Retinal pigment epithelial cell (primary cell): ENCODE results near the gene CEP83.

Experiments used
- DNase-seq: peaks from one replicate; pipeline ENCODE4 v3.0.0-alpha.2; 2010; ENCODE audit warnings: low read depth
- H3K4me3 ChIP-seq: 2 replicates; pipeline ENCODE4 v1.5.1; 2011; ENCODE audit warnings: mild to moderate bottlenecking, low read length, control low read depth, moderate library complexity
- TF ChIP-seq, protein P1 (sequence below): conservative IDR thresholded peaks from 2 replicates; pipeline ENCODE4 v1.5.1; 2011; ENCODE audit warnings: low read depth, low read length, control low read depth, inconsistent platforms

CEP83 gene, protein sequence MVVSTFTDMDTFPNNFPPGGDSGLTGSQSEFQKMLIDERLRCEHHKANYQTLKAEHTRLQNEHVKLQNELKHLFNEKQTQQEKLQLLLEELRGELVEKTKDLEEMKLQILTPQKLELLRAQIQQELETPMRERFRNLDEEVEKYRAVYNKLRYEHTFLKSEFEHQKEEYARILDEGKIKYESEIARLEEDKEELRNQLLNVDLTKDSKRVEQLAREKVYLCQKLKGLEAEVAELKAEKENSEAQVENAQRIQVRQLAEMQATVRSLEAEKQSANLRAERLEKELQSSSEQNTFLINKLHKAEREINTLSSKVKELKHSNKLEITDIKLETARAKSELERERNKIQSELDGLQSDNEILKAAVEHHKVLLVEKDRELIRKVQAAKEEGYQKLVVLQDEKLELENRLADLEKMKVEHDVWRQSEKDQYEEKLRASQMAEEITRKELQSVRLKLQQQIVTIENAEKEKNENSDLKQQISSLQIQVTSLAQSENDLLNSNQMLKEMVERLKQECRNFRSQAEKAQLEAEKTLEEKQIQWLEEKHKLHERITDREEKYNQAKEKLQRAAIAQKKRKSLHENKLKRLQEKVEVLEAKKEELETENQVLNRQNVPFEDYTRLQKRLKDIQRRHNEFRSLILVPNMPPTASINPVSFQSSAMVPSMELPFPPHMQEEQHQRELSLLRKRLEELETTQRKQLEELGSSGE

DNA sequence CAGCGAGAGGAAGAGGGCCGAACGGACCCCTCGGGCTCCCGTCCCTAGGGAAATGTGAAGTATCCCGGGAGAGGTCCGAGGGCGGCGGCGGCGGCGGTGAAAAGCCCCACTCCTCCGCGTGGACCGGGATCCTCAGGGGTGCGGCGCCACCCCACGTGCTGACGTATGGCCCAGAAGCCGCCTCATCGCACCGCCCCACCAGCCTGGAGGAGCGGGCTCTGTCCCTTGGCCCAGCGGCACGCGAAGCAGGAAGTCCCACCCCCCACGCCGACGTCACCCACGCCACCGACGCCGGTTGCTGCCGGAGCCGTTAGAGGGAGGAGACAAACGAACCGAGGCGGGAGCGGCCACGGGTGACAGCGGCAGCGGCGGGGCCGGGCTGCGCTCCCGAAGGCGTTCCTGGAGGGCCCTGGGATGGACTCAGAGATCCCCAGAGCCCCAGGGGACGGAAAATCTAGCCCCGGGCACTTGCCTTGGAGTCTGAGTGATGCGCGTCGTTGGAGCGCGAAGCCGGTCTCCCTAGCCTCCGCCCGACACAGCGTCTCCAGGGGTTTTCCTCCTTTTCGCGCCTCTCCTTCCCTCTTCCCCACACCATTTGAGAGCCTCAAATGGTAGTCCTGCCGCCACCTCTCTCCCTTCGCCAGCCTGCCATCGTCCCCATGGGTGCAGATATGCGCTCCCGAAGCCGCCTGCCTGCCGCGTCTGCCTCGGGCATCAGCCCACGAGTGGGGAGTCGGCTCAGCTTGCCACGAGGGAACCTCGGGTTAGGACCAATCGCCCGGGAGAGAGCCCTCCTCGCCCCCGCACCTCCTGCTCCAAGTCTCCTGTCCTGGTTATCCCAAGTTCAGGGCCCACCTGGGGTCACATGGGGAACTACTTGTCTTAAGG is at the start of gene CEP83:
CEP83 (minus strand) TSS at position 140 of the 888 bp plus-strand sequence. CDS start 47,377 bp downstream, outside the sequence.
- peak; percentile 59 for DNase-seq
- H3K4me3 ChIP-seq = peak within 1 kb of the TSS; percentile 85
- TF ChIP-seq, protein P1, sequence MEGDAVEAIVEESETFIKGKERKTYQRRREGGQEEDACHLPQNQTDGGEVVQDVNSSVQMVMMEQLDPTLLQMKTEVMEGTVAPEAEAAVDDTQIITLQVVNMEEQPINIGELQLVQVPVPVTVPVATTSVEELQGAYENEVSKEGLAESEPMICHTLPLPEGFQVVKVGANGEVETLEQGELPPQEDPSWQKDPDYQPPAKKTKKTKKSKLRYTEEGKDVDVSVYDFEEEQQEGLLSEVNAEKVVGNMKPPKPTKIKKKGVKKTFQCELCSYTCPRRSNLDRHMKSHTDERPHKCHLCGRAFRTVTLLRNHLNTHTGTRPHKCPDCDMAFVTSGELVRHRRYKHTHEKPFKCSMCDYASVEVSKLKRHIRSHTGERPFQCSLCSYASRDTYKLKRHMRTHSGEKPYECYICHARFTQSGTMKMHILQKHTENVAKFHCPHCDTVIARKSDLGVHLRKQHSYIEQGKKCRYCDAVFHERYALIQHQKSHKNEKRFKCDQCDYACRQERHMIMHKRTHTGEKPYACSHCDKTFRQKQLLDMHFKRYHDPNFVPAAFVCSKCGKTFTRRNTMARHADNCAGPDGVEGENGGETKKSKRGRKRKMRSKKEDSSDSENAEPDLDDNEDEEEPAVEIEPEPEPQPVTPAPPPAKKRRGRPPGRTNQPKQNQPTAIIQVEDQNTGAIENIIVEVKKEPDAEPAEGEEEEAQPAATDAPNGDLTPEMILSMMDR = no peak

DNA sequence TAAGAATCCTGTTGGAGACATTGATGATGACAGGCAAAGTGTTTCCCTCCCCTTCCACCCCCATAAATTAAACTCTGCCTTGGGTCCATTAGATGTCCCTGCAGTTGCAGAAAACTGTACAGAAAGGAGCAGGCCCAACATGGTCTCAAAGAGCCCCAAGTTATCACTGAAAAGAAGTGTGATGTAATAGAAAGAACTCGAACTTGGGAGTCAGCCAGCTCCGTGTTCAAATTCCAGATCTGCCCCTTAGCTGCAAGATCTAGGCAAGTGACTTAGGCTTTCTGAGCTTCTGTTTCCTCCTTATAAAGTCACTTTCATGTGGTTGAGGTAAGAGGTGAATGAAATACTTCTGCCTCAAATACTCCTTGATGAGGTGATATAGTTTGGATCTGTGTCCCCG is 49.6 kb upstream of the CEP83 start:
- no peak overlapping the region for H3K4me3 ChIP-seq
- TF ChIP-seq, protein P1 = no peak
- no peak for DNase-seq

DNA sequence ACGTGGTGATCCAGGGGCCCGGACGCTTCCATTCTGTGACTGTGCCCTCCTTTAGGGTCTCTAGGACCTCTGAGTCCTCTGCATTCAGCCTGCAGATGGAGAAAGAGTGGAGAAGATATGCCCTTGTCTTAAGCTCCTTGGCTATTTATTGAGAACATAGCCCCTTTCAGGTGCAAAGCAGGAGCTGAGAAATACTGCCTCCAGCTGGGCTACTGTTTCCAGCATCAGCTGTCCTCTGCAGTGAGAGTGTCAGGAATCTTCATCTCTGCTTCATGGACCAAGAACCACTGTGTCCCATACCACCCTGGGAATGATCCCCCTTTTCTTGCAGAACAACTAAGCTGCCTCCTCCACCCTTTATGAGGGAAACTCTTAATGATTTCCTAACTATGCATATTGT is 47.8 kb upstream of the CEP83 start:
- TF ChIP-seq, protein P1 = no peak
- DNase-seq = no peak
- no peak overlapping the region for H3K4me3 ChIP-seq

DNA sequence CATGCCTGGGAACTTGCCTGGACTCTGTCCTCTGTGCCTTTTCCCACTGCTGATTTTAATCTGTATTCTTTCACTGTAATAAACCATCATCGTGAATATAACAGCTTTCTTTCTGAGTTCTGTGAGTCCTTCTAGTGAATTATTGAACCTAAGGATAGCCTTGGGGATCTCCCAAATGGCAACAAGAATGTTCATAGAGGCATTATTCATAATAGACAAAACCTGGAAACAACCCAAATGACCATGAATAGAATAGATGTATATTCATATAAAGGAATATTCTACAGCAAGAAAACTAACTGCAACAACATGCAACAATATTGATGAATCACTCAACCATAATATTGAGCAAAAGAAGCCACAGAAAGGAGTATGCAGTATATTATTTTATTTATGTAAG is 44.7 kb upstream of the CEP83 start:
- TF ChIP-seq, protein P1 = no peak
- no peak overlapping the region for H3K4me3 ChIP-seq
- no peak for DNase-seq

DNA sequence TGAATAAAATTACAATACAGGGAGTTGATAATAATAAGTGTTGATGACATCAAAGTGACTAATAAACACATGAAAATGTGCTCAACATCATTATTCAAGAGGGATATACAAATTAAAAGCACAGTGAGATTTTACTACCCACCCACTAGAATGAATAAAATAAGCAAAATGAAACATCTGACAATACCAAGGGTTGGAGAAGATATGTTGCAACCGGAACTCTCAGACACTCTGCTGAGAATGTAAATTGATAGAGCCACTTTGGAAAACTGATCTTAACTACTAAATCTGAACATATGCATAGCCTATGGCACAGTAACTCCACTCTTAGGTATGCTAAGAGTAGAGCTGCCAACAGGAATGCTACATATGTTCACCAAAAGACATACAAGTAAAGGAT is 44.0 kb upstream of the CEP83 start:
- no peak for DNase-seq
- TF ChIP-seq, protein P1 = no peak
- no peak overlapping the region for H3K4me3 ChIP-seq

DNA sequence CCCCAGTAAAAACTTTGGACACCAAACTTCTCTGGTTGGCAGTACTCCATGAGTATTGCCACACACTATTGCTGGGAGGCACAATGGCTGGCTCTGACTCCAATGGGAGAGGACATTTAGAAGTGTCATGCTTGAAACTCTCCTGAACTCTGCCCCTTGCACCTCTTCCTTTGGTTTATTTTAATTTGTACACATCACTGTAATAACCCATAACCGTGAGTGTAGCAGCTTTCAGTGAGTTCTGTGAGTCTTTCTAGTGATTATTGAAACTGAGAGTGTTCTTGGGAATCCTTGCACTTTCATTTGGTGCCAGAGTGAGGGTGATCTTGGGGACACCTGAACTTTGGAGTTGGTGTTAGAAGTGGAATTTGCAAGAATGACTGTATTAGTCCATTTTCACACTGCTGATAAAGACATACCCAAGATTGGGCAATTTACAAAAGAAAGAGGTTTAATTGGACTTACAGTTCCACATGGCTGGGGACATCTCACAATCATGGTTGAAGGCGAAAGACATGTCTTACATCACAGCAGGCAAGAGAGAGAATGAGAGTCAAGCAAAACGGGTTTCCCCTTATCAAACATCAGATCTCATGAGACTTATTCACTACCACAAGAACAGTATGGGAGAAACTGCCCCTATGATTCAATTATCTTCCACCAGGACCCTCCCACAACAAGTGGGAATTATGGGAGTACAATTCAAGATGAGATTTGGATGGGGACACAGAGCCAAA is 41.3 kb upstream of the CEP83 start:
- TF ChIP-seq, protein P1 = no peak
- no peak overlapping the region for H3K4me3 ChIP-seq
- no peak for DNase-seq
